IgD-negative memory B cell (primary cell): ENCODE measurements around the gene GALNTL6. TPM values are rescaled to one million over a fixed set of nuclear protein-coding genes. Genes with fewer than 3 reads are reported as not detected.

ENCODE experiments used
- H3K27ac Mint-ChIP-seq, 3 donors: one replicate each; pipeline ENCODE4 v1.8.0; 2020 to 2022; ENCODE audit warnings: mild to moderate bottlenecking in 3 of 3, mixed read lengths in 3 of 3, moderate library complexity in 1 of 3
- H3K27me3 Mint-ChIP-seq: one replicate; pipeline ENCODE4 v1.8.0; 2021; ENCODE audit warnings: mixed read lengths
- H3K36me3 Mint-ChIP-seq: one replicate; pipeline ENCODE4 v1.8.0; 2020; ENCODE audit warnings: mild to moderate bottlenecking, mixed read lengths
- H3K4me1 Mint-ChIP-seq, 3 donors: one replicate each; pipeline ENCODE4 v1.8.0; 2020 to 2022; ENCODE audit warnings: mixed read lengths in 3 of 3, mild to moderate bottlenecking in 1 of 3
- H3K4me3 Mint-ChIP-seq, 4 donors: one replicate each; pipeline ENCODE4 v1.8.0; 2020 to 2022; ENCODE audit warnings: mild to moderate bottlenecking in 4 of 4, mixed read lengths in 4 of 4, moderate library complexity in 3 of 4
- H3K9me3 Mint-ChIP-seq, 3 donors: one replicate each; pipeline ENCODE4 v1.8.0; 2020 to 2021; ENCODE audit warnings: mixed read lengths in 3 of 3, mild to moderate bottlenecking in 1 of 3
- polyA plus RNA-seq: library from polyadenylated mRNA; unstranded; fragments of 300-500 nt; fragmentation: Illumina TruSeq; gene quantifications from one replicate; pipeline ENCODE4 v1.2.3, GENCODE V29; 2021

GALNTL6 gene
- polyA plus RNA-seq, 1 donor from 2014 or later = 1.3 TPM

DNA sequence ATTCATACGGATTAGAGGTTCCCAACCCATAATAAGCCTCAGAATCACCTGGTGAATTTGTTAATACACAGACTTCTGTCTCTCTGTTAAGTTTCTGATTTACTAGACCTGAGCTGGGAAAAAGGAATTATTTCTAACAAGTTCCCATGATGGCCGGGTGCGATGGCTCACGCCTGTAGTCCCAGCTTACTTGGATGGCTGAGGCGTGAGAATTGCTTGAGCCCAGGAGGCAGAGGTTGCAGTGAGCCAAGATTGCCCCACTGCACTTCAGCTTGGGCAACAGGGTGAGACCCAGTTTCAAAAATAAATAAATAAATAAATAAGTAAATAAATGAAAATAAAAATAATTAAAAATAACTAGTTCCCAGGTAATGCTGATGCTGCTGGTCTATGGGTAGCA is 412.3 kb downstream of the GALNTL6 start:
- Mint-ChIP-seq H3K27ac (no peak overlapping the region), H3K9me3 (no peaks in the 10 kb centered on the region), H3K4me1 (no peaks in the 10 kb centered on the region), H3K4me3 (no peak overlapping the region), H3K36me3 (no peaks in the 10 kb centered on the region), H3K27me3 (no peaks in the 10 kb centered on the region)

DNA sequence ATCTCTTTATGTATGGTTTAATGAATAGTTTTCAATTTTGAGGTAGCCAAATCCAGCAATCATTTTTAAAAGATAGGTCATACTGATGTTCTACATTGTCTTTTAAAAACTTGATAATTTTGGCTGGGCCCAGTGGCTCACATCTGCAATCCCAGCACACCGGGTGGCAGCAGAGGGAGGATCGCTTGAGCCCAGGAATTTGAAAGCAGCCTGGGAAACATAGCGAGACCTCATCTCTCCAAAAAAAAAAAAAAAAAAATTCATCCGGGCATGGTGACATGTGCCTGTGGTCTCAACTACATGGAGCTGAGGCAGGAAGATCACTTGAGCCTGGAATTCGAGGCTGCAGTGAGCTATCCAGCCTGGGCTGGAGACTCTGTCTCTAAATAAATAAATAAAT is 419.8 kb downstream of the GALNTL6 start:
- no peaks in the 10 kb centered on the region for H3K9me3 Mint-ChIP-seq
- H3K36me3 Mint-ChIP-seq = no peaks in the 10 kb centered on the region
- H3K27ac Mint-ChIP-seq = no peak overlapping the region
- no peaks in the 10 kb centered on the region for H3K4me1 Mint-ChIP-seq
- H3K4me3 Mint-ChIP-seq = no peak overlapping the region
- H3K27me3 Mint-ChIP-seq = no peaks in the 10 kb centered on the region

GRCh38 chr4:172243551-172243950 is 430.3 kb downstream of the GALNTL6 start:
- Mint-ChIP-seq H3K27me3 (peaks cover 1% of the 10 kb centered on the region), H3K4me3 (no peak overlapping the region), H3K4me1 (no peaks in the 10 kb centered on the region), H3K36me3 (no peaks in the 10 kb centered on the region), H3K27ac (no peak overlapping the region), H3K9me3 (peaks cover 0 to 3% (median under 1%) of the 10 kb centered on the region in 3 donors)

DNA sequence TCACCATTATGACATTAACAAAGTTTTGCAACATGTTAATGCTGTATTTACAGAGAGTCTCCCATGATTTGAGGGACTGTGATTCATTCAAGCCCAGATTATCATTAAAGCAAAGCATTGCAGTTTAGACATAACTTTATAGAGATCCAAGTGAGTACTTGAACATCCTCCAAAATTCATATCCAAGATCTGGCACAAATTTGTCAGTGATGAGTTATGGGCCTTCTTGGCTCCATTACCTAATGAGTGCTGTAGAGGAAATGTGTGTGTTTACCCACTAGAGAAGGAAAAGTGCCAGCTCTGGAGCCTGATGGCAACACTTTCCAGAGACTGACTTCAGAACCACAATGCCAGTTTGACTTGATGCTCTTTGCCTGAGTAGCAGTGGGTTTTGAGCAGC is 432.3 kb downstream of the GALNTL6 start:
- Mint-ChIP-seq H3K4me1 (no peaks in the 10 kb centered on the region), H3K27ac (no peak overlapping the region), H3K27me3 (no peaks in the 10 kb centered on the region), H3K9me3 (peaks cover 0 to 3% (median 3%) of the 10 kb centered on the region in 3 donors), H3K4me3 (no peak overlapping the region), H3K36me3 (no peaks in the 10 kb centered on the region)

- Mint-ChIP-seq H3K9me3 (peaks cover 0 to 3% (median 1%) of the 10 kb centered on the region in 3 donors), H3K36me3 (no peaks in the 10 kb centered on the region)
Measured at GRCh38 chr4:172253409-172253808, 440.2 kb downstream of the GALNTL6 start.

DNA sequence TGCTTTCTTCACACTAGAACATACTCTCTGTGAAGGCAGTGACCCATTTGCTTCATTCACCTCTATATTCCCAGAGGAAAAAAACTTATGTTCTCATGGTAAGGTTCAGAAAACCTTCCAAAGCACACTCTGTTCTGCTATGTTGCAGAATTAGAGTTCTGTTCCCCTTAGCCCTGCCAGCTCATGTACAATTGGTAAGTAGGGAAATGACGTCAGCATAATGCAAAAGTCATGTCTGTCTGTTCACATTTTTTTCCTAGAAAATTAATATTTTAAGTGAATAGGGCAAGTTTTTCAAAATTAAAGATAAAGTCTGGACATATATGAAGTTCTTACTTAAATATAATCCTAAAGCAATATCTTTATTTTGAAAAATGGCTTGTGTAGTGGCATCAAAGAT is 443.6 kb downstream of the GALNTL6 start:
- no peaks in the 10 kb centered on the region for H3K4me1 Mint-ChIP-seq
- no peak overlapping the region for H3K4me3 Mint-ChIP-seq
- H3K27me3 Mint-ChIP-seq = no peaks in the 10 kb centered on the region
- peaks cover 0 to 3% (median 1%) of the 10 kb centered on the region in 3 donors for H3K9me3 Mint-ChIP-seq
- no peaks in the 10 kb centered on the region for H3K36me3 Mint-ChIP-seq
- H3K27ac Mint-ChIP-seq = no peak overlapping the region

More at GRCh38 chr4:172253409-172253808, 440.2 kb downstream of the GALNTL6 start:
- no peak overlapping the region for H3K27ac Mint-ChIP-seq
- no peaks in the 10 kb centered on the region for H3K27me3 Mint-ChIP-seq
- H3K4me3 Mint-ChIP-seq = no peak overlapping the region
- no peaks in the 10 kb centered on the region for H3K4me1 Mint-ChIP-seq

GRCh38 chr4:172270397-172270796 is 457.2 kb downstream of the GALNTL6 start:
- H3K27me3 Mint-ChIP-seq = no peaks in the 10 kb centered on the region
- H3K36me3 Mint-ChIP-seq = no peaks in the 10 kb centered on the region
- no peaks in the 10 kb centered on the region for H3K4me1 Mint-ChIP-seq
- H3K4me3 Mint-ChIP-seq = no peak overlapping the region
- H3K9me3 Mint-ChIP-seq = peaks cover 0 to 2% (median 2%) of the 10 kb centered on the region in 3 donors
- no peak overlapping the region for H3K27ac Mint-ChIP-seq

DNA sequence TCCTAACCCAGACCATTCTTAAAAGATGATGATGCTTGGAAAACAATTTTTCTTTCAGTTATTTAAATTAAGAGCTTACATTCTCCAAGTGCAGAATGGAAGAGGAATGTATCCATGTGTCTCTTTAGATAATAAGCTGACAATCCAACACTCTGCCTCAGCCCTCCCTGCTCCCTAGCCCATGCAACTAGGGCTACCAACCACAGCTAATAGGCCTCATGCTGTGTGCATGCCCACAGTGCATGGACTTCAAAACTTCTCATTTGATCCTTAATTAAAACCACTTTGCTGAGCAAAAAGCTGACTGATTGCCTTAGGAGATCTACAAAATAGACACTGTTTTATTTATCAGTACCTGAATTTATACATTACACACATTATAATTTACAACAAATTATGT is 473.9 kb downstream of the GALNTL6 start:
- Mint-ChIP-seq H3K4me3 (no peak overlapping the region), H3K27ac (no peak overlapping the region), H3K4me1 (no peaks in the 10 kb centered on the region), H3K9me3 (no peaks in the 10 kb centered on the region), H3K27me3 (no peaks in the 10 kb centered on the region), H3K36me3 (no peaks in the 10 kb centered on the region)

DNA sequence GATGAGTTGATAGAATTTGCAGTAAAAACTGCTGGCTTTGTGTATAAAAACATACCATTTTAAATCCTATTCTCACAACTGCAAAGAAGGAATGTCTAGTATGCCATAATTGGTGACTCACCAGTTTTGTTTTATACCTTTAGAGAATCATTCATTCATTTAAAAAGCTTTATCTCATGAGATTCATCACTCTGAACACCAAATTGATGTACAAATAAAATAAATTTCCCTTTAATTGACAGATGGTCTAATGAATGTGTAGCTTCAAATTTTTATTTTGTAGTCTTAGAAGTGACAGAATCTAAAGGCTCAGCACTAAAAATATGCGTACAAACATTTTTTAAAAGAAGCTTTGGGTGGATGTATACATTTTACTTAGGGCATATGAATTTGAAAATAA is 492.5 kb downstream of the GALNTL6 start:
- no peaks in the 10 kb centered on the region for H3K27me3 Mint-ChIP-seq
- H3K9me3 Mint-ChIP-seq = peaks cover 0 to 6% (median 0%) of the 10 kb centered on the region in 3 donors
- H3K4me3 Mint-ChIP-seq = no peak overlapping the region
- no peaks in the 10 kb centered on the region for H3K36me3 Mint-ChIP-seq
- H3K27ac Mint-ChIP-seq = no peak overlapping the region
- no peaks in the 10 kb centered on the region for H3K4me1 Mint-ChIP-seq

DNA sequence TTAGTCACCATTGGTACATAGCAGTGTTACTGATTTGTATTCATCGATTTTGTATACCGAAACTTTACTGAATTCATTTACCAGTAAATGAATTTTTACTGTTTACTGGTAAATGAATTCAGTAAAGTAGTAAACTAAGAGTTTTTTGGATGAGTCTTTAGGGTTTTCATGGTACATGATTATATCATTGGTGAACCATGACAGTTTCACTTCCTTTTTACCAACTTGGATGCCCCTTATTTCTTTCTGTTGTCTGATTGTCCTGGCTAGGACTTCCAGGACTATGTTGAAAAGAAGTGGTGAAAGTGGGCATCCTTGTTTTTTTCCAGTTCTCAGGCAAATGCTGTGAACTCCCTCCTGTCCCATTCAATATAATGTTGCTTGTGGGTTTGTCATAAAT is 494.9 kb downstream of the GALNTL6 start:
- no peaks in the 10 kb centered on the region for H3K4me1 Mint-ChIP-seq
- peaks cover 0 to 4% (median 0%) of the 10 kb centered on the region in 3 donors for H3K9me3 Mint-ChIP-seq
- no peaks in the 10 kb centered on the region for H3K27me3 Mint-ChIP-seq

GRCh38 chr4:172311682-172312081 is 498.5 kb downstream of the GALNTL6 start:
- Mint-ChIP-seq H3K9me3 (peaks cover 0 to 4% (median 0%) of the 10 kb centered on the region in 3 donors), H3K36me3 (no peaks in the 10 kb centered on the region), H3K4me1 (no peaks in the 10 kb centered on the region), H3K27ac (no peak overlapping the region), H3K27me3 (no peaks in the 10 kb centered on the region), H3K4me3 (no peak overlapping the region)

More for the DNA sequence above, 494.9 kb downstream of the GALNTL6 start:
- Mint-ChIP-seq H3K27ac (no peak overlapping the region), H3K36me3 (no peaks in the 10 kb centered on the region), H3K4me3 (no peak overlapping the region)

- no peak overlapping the region for H3K27ac Mint-ChIP-seq
- no peaks in the 10 kb centered on the region for H3K27me3 Mint-ChIP-seq
- H3K36me3 Mint-ChIP-seq = no peaks in the 10 kb centered on the region
- H3K9me3 Mint-ChIP-seq = peaks cover 0 to 3% (median 0%) of the 10 kb centered on the region in 3 donors
- H3K4me1 Mint-ChIP-seq = no peaks in the 10 kb centered on the region
- H3K4me3 Mint-ChIP-seq = no peak overlapping the region
Measured at GRCh38 chr4:172323288-172323687, 510.1 kb downstream of the GALNTL6 start.

GRCh38 chr4:172344308-172344938 is 531.2 kb downstream of the GALNTL6 start:
- Mint-ChIP-seq H3K9me3 (peaks cover 2 to 4% (median 3%) of the 10 kb centered on the region in 3 donors), H3K27me3 (no peaks in the 10 kb centered on the region), H3K4me3 (no peak overlapping the region), H3K4me1 (no peaks in the 10 kb centered on the region), H3K36me3 (no peaks in the 10 kb centered on the region), H3K27ac (no peak overlapping the region)

GRCh38 chr4:172348426-172348825 is 535.2 kb downstream of the GALNTL6 start:
- Mint-ChIP-seq H3K4me3 (no peak overlapping the region), H3K27ac (no peak overlapping the region), H3K9me3 (no peaks in the 10 kb centered on the region), H3K36me3 (no peaks in the 10 kb centered on the region), H3K4me1 (no peaks in the 10 kb centered on the region), H3K27me3 (no peaks in the 10 kb centered on the region)

GRCh38 chr4:172352356-172352755 is 539.2 kb downstream of the GALNTL6 start:
- Mint-ChIP-seq H3K27ac (no peak overlapping the region), H3K9me3 (no peaks in the 10 kb centered on the region), H3K27me3 (no peaks in the 10 kb centered on the region), H3K4me3 (no peak overlapping the region), H3K4me1 (no peaks in the 10 kb centered on the region), H3K36me3 (no peaks in the 10 kb centered on the region)

DNA sequence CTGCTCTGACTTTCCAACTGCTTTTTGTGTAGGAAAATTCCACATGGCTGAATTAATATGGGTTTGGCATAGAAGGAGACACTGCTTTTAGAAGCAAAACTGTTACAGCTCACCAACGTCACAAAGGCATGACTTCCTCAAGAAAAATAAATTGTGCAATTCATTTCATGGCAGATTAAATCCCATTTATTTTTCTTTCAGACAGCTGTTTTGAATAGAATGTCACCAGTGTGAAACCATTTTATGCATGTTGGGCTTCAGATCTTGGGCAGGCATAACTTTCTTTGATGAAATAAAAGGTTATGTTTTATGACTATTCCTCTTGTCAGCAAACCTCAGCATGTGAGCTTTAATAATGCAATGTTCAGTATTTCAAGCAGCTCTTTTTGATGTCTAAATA is 542.8 kb downstream of the GALNTL6 start:
- H3K9me3 Mint-ChIP-seq = no peaks in the 10 kb centered on the region
- H3K27ac Mint-ChIP-seq = no peak overlapping the region
- H3K36me3 Mint-ChIP-seq = no peaks in the 10 kb centered on the region
- H3K4me1 Mint-ChIP-seq = no peaks in the 10 kb centered on the region
- no peak overlapping the region for H3K4me3 Mint-ChIP-seq
- H3K27me3 Mint-ChIP-seq = no peaks in the 10 kb centered on the region
